HG02610 (cell line): ENCODE data around the gene PPP1R13B.
A peak's percentile ranks its signal among the peaks of the same experiment; 100 is the strongest.
"Not testable (repeated sequence)": the region's sequence is repeated elsewhere in the genome, so short reads cannot be mapped to it uniquely, and the experiment has no call there.

Experiments
- ATAC-seq: cut with Tn5 transposase; IDR thresholded peaks from one replicate; pipeline ENCODE4 v1.9.1; 2021; ENCODE audit warnings: mild to moderate bottlenecking, moderate library complexity; ENCODE audit not compliant: unreplicated experiment

PPP1R13B gene, protein sequence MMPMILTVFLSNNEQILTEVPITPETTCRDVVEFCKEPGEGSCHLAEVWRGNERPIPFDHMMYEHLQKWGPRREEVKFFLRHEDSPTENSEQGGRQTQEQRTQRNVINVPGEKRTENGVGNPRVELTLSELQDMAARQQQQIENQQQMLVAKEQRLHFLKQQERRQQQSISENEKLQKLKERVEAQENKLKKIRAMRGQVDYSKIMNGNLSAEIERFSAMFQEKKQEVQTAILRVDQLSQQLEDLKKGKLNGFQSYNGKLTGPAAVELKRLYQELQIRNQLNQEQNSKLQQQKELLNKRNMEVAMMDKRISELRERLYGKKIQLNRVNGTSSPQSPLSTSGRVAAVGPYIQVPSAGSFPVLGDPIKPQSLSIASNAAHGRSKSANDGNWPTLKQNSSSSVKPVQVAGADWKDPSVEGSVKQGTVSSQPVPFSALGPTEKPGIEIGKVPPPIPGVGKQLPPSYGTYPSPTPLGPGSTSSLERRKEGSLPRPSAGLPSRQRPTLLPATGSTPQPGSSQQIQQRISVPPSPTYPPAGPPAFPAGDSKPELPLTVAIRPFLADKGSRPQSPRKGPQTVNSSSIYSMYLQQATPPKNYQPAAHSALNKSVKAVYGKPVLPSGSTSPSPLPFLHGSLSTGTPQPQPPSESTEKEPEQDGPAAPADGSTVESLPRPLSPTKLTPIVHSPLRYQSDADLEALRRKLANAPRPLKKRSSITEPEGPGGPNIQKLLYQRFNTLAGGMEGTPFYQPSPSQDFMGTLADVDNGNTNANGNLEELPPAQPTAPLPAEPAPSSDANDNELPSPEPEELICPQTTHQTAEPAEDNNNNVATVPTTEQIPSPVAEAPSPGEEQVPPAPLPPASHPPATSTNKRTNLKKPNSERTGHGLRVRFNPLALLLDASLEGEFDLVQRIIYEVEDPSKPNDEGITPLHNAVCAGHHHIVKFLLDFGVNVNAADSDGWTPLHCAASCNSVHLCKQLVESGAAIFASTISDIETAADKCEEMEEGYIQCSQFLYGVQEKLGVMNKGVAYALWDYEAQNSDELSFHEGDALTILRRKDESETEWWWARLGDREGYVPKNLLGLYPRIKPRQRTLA

DNA sequence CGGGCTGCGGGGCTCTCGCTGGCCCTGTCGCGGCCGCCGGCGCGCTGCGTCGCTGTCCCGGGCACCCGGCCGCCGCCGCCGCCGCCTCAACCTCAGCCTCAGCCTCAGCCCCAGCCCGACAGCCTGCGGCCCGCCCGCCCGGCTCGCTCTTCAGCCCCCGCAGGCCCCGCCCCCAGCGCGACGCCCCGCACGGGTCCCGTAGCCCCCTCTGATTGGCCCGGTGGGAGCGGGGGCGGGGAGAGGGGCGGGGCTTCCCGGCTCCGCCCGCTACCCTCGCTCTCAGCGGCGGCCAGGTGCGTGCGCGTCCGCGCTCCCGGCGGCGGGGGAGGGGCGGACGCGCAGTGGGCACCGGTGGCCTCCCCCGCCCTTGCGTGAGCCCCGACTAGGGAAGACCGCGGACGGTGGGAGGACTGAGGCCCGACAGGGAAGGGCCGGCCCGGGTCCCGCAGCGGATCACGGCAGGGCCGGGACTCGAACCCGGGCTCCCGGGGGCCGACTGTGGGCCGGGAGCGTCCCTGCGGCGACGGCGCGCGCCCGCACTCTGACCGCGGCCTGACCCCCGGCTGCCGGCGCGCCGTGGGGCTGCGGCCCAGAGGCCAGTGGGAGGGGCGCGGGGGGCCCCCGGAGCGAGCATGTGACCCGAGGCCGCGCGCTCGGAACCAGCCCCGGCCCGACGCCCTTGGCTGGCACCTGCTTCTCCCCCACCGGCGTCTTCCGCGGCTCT lies at the start of gene PPP1R13B:
Gene PPP1R13B, minus strand, starts transcription at position 125 of the 724 bp plus-strand sequence. CDS start 268 bp downstream, outside the sequence.
- ATAC-seq: peak; percentile 77

DNA sequence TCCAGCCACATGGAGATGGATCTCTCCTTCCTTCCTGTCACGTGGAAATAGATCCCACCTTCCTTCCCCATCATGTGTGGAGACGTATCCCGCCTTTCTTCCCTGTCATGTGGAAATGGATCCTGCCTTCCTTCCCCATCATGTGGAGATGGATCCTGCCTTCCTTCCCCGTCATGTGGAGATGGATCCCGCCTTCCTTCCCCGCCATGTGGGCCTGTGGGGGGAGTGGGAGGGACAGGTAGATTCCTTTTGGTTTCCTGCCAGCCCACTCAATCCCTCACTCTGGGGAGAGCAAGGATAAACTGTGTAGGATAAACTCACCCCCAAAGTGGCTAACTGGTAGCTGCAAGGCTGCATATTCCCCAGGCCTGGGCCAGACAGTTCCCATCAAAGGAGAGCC lies 49.2 kb upstream of the PPP1R13B start:
- ATAC-seq: no peak

DNA sequence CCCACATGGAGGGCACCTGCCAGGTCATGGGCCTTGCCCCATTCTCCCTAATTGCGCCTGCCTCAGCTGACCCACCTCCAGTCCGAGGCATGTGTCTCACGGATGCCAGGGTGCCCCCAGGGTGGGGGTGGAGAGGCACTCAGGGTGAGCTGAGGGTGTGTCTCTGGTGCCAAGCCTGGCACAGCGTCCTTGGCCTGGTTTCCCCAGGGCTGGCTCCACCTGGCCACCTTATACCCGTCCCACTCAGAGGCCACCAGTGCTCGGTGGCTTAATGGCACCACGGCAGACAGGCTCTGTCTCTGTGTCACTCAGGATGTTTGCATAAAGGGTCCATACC lies 47.3 kb upstream of the PPP1R13B start:
- no peak for ATAC-seq

DNA sequence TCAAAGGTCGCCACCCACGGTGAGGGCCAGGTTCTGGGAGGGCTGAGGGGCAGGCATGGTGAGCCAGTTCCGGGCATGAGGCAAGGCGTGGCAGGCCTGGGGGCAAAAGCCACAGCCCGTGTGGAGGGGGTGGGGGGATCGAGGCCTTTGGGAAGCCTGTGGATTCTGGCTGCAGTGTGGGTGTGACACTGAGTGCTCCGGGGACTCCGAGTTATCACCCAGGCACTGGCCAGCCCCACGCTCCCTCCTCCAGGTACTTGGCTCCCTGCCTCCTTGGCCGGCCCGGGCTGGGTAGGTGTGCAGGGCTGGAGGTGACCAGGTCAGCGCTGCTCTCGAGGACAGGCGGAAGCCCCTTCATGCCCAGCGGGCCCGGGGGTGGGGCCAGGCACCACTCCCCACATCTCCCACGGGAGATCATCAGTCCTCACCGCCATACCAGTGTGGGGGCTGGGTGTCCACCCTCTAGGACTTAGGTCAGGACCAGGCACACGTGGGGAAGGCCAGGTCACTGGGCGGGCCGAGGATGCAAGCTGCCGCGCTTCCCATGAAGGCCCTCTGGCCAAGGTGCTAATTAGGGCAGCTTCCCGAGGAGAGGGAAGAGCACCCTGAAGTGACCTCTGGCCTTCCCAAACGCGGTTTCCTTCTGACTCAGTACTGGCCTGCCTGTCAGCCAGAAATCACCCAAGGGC lies 46.8 kb upstream of the PPP1R13B start:
- no peak for ATAC-seq

DNA sequence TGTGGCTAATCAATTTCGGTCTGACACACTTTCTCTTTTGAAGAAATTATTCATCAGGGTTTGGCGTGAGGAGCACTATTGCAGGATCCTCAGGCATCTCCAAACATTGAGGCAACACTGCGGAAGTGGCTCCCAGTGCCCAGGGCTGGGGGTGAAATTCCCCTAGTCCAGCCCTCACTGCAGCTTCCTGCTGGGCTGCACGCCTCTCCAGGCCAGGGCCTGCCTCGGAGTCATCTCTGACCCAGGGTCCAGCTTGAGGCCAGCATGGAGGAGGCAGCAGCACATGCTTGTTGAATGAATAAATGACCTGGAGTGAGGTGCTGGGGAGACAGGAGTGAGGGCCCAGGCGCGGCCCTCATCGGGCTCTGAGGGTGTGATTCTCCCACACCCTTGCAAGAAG lies 44.9 kb upstream of the PPP1R13B start:
- ATAC-seq: no peak

DNA sequence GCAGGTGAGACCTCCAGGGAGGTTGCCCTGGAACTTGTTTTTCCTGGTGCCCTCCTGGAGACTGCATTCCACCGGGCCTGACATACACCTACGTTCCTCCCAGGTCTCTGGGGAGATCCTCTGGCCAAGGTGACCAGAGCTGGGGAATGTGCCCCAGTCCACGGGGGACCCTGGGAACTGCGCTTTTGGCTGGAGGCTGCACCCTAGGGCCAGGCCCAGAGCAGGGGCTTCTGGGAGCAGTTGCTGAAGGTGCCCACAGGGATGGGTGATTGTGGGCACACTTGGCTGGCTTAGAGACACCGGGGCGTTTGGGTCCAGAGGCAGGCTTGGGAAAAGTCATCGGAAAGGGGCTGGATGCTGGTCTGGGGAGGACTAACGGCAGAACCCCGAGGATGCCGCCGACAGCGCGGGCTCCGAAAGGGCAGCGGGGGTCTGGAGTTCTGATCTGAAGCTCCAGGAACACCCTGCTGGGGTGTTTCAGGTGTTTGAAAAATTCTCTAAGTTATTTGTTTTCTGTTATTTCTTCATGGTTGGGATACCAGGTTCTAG lies 44.4 kb upstream of the PPP1R13B start:
- no peak for ATAC-seq

DNA sequence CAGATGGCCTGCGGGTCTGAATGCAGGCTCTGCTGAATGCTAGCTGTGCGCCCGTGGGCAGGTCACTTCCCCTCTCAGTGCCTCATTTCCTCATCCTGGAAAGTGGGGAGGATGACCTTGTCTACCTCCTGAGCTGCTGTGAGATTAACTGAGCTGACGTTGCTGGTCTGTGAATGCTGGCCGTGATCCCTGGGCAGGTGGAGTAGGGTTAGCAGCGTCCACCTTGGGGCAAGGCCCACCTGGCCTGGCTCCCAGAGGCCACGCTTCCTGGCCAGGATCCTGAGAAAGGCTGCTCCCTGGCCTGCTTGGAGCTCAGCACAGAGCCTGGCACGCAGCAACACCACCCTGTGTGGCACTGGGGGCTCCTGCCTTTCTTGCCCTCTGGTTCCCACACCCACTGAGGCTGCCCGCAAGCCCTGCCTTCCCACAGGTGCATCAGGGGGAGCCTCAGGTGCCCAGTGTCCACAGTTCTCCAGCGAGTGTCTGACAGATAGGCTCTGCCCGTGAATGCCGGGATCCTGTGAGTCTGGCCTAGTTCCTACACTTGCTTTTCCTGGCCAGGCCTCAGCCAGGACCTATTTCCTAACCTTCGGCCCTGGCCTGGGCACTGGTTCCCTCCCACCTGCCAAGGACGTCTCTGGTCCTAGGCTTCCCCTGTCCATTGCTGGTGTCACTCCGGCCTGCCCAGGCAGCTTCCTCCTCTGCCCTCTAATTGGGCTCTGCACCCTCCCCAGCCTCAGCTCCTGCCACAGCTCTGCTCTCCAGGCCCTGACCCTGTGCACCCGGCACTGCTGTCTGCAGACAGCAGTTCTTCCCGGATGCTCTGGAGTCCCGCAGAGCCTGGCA lies 43.7 kb upstream of the PPP1R13B start:
- no peak for ATAC-seq

DNA sequence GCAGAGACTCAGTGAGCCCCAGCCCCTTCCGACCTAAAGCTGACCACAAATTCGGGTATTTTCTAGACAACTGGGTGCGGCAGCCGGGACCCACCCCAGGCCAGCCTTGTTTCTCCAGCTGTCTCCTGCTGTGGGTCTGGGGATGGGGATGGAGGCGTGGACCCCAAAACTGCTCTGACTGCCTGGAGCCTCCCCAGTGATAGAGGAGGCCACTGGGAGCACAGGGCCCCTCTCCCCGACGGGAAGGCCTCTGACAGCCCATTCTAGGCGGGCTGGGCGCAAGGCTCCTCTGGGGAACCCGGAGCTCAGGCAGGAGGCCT lies 42.6 kb upstream of the PPP1R13B start:
- ATAC-seq: no peak

DNA sequence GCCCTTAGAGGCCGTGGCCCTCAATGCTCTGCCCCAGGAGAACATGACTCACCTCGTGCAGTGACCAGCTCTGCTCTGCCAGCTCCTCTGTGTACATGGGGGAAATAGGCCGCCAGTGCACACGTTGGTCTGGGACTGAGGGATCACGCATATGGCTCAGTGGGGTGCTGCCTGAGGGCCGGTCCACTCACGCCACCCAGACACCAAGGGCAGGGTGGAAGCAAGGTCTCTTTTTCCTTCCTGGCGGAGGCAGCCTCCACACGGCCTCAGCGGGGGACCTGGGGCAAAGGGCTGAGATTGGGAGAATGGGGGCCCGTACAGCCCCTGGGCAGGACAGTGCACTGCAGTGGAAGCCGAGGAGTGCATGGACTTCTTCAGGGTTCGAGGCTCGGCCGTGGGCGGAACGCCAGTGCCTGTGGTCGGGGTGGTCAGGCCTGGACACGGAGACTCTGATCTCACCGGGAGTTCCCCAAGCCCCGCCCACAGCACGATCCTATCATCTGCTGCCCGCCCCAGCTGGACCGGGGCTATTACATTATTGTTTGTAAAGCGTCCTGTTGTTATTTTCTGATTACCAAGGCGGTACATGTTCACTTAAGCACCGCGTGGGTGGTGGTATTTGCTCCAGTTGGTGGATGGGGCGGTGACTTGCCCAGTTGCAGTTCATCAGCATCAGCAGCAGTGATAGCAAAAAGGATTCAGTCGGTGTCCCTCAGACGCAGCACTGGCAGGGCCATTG lies 42.1 kb upstream of the PPP1R13B start:
- ATAC-seq: no peak

DNA sequence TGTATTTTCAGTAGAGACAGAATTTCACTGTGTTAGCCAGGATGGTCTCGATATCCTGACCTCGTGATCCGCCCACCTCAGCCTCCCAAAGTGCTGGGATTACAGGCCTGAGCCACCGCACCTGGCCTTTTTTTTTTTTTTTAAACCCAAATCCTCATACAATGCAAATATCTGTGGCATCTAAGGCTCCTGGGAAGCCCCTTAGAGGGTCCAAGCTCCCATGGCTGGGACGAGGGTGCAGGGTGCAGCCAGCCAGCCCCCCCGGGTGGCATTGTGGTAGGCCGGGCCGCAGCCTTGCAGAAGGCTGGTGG lies 41.6 kb upstream of the PPP1R13B start:
- not testable (repeated sequence) for ATAC-seq

DNA sequence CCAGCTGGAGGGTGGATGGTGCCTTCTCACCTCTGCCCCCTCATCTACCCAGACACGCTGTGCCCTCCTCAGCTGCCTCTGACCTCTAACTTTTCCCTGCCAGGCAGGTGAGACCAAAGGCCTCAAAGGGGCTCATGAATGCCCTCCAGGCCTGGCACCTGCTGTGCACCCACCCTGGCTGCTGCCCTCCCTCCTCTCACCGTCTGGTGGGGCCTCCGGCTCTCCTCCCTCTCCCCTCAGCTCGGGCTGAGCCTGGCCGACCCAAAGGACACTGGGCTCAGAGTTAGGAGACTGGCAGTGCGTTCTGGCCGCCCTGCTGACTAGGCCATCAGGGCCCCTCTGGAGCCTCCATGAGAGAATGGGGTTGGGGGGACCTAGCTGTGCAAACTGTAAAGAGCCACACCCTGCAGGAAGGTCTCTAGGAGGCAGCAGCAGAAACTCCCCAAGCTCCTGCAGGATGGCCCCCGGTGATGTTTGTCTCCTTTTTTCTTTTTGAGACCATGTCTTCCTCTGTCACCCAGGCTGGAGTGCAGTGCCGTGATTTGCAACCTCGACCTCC lies 40.3 kb upstream of the PPP1R13B start:
- ATAC-seq: no peak

DNA sequence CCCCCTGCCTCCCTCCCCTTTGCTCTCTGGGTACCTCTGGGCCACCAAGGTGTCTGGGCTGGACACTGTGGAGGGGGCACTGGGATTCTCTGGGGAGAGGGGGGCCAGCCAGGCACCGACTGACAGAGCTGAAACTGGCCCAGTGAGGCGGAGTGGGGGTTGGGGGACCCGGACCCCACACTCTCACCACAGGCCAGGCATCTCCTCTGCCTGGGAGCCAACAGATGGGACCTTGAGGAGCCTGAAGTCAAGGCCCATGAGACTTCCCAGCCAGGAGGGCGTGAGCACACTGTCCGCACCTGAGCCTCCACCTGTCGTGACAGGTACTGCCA lies 39.8 kb upstream of the PPP1R13B start:
- no peak for ATAC-seq

DNA sequence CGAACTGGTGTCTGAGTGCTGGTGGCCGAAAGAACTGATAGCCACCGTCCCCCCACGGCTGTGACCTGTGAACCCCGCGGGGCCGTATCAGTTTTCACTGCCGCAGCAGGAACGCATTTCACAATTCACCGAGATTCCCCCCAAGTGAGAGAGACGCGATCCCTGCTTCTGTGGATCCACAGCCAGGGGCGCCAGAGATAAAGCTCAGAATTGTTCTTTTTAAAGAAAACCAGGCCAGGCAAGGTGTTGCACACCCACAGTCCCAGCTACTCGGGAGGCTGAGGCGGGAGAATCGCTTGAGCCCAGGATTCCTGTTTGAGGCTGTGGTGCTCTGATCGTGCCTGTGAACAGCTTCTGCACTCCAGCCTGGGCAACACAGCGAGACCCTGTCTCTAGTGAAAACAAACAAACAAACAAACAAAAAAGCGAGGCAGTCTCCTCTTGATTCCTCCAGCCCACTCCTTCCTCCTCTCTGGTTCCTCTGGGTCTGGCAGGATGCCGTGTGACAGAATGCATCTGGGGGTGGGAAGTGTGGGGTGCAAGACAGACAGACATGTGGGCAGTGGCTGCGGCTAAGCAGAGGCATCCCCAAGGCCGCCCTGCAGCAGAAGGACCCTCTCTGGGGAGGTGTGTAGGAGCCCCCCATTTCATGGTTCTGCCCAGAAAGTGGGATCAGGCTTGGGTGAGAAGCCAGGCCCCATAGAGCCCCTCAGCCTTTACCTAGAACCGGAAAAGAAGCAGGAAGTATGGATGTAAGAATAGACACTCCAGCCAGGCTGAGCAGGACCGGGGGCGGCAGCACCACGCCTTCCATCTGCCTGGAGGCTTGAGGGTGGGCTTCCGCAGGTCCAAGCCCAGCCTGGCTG lies 39.2 kb upstream of the PPP1R13B start:
- ATAC-seq: no peak

DNA sequence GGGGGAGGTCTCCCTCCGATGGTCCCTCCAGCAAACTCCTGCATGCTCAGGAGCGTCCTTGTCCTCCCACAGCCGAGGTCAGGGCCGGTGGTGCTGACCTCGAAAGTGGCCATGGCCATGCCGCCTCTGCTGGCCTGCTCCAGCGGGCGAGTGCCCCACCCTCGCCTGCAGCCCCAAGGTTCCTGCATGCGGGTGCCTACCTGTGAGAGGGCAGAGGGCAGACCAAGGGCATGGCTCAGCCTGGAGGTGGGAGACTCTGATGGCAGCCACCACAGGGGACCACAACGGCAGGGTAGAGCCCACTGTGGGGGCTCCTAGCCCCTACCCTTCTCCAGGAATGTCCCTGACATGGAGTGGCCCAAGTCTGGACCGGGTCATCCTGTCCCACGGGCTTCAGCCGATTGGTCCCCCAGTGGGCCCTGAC lies 38.1 kb upstream of the PPP1R13B start:
- ATAC-seq: no peak

DNA sequence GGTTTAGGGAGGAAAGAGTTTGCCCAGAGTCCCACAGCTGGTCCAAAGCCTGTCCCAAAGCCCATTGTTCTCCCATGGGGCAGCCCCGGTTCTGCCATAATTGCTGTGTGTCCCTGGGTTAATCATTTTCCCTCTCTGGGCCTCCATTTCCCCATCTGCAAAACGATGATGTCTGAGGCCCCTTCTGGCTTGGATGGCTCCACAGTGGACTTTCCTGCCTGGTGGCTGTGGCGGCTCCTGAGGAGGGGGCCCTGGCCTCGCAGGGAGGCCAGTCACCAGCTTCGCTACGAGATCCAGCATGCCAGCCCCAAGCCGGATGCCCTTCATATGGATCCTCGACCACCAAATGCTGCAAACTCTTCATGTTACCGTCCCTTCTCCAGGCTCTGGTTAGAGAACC lies 37.5 kb upstream of the PPP1R13B start:
- no peak for ATAC-seq

DNA sequence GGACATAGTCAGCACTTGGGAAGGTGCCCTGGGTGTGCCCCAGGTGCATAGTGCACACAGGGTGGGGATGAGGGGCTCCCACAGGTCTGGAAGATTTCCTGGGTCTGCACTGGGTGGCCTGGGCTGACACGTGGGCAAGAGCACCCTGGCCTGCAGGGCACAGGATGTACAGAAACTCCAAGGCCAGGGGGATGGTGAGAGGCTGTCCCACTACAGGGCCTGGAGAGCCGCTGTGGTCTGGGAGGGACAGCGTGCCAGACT lies 35.8 kb upstream of the PPP1R13B start:
- no peak for ATAC-seq

DNA sequence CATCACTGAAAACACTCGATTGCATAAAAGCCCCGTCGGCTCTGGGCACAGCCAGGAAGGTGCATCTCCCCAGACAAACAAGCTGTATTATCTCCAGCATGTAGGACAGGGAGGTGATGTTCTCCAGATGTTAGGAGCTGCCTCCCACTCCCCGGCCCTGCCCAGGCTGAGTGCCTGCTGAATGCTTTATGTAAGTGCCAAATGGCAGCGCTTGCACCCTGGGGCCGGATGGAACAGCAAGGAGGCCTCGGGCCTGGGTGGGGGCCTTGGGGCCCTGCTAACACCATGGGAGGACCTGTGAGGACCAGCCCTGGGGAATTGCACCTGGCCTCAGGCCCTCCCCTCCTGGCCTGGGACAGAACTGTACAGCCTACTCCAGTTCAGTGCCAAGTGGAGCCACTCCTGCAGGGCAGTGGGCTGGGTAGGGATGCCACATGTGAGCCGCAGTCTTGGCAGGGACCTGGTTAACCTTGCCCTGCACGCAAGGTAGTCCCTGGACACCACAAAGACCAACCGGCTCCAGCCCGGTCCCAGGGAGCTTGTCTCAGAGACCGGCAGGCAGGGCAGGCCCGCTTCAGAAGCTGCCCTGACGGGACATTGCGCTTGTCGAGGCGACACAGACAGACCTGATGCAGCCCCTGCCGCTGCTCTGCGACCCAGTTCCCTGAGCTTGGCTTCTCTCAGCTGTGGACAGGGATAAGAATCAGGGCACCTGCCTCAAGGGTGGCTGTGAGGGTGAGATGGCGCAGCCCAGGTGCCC lies 35.3 kb upstream of the PPP1R13B start:
- no peak for ATAC-seq
